Lung (tissue), 12 donors: ENCODE measurements around the gene LDLRAD4. TPM values are rescaled to one million over a fixed set of nuclear protein-coding genes. Genes with fewer than 3 reads are reported as not detected.

Experiments used
- ATAC-seq: fragments of 200-7000 bp; cut with Tn5 transposase; one replicate; pipeline ENCODE4 v1.9.1; 2020; ENCODE audit warnings: moderate number of reproducible peaks; ENCODE audit not compliant: insufficient read depth, low FRiP score
- DNase-seq, 3 donors: peaks; one replicate each; pipeline ENCODE4 v3.0.0-alpha.2; 2013 to 2017
- H3K27ac ChIP-seq, 2 donors: one replicate each; pipeline ENCODE4 v1.5.1; 2013; ENCODE audit warnings: mild to moderate bottlenecking in 2 of 2, moderate library complexity in 2 of 2, control low read depth in 1 of 2, inconsistent platforms in 1 of 2, low read depth in 1 of 2, low read length in 1 of 2
- H3K27me3 ChIP-seq, 3 donors: one replicate each; pipeline ENCODE4 v1.5.1; 2013; ENCODE audit warnings: low read length in 2 of 3; ENCODE audit not compliant: control insufficient read depth in 3 of 3, insufficient read depth in 3 of 3
- H3K36me3 ChIP-seq, 4 donors: one replicate each; pipeline ENCODE4 v1.5.1; 2013; ENCODE audit warnings: low read length in 4 of 4, mild to moderate bottlenecking in 1 of 4, moderate library complexity in 1 of 4; ENCODE audit not compliant: control insufficient read depth in 4 of 4, insufficient read depth in 4 of 4
- H3K4me1 ChIP-seq, 5 donors: one replicate each; pipeline ENCODE4 v1.5.1; 2013; ENCODE audit warnings: low read length in 5 of 5, mild to moderate bottlenecking in 2 of 5, moderate library complexity in 1 of 5; ENCODE audit not compliant: control insufficient read depth in 5 of 5, insufficient read depth in 5 of 5
- H3K4me3 ChIP-seq: one replicate; pipeline ENCODE4 v1.5.1; 2013; ENCODE audit warnings: mild to moderate bottlenecking, control low read depth, moderate library complexity
- H3K9ac ChIP-seq, 2 donors: one replicate each; pipeline ENCODE4 v1.5.1; 2013; ENCODE audit warnings: low read length in 2 of 2, control low read depth in 1 of 2; ENCODE audit not compliant: insufficient read depth in 1 of 2
- H3K9me3 ChIP-seq, 4 donors: one replicate each; pipeline ENCODE4 v1.5.1; 2013; ENCODE audit warnings: low read length in 3 of 4, mild to moderate bottlenecking in 1 of 4, moderate library complexity in 1 of 4; ENCODE audit not compliant: control insufficient read depth in 4 of 4, insufficient read depth in 3 of 4
- WGBS, 2 donors: extraction: QIAGEN DNeasy Blood & Tissue Kit; methylation state at CpG; one replicate each; pipeline ENCODE4 v1.1.7; 2013; 5-methylcytosine and 5-hydroxymethylcytosine counted together
- polyA plus RNA-seq, 2 donors: library from polyadenylated mRNA; stranded (reverse); fragments of 200-250 nt; gene quantifications; one replicate each; pipeline ENCODE4 v1.2.1, GENCODE V29; 2013
- total RNA-seq, 2 donors: library from RNA; depleted of rRNA in 1 of 2; stranded (reverse); fragments of >200 nt in 1 of 2; gene quantifications; one replicate each; pipeline ENCODE4 v1.2.1, GENCODE V29; 2014 to 2021
- TF ChIP-seq, protein P1 (sequence below): IDR thresholded peaks from 2 replicates; pipeline ENCODE4 v1.5.1; 2012; ENCODE audit warnings: mild to moderate bottlenecking; ENCODE audit errors: control extremely low read depth, extremely low read depth
- donor health status: control.
- donor health status: control.
- donor health status: Bipolar disorder and iron deficiency.
- donor health status: healthy.
- donor health status: DM: yes; HTN: yes; CAD: no.

Gene LDLRAD4
- total and polyA plus RNA-seq, 4 donors = 3.2 to 62.4 (median 19.9) TPM

DNA sequence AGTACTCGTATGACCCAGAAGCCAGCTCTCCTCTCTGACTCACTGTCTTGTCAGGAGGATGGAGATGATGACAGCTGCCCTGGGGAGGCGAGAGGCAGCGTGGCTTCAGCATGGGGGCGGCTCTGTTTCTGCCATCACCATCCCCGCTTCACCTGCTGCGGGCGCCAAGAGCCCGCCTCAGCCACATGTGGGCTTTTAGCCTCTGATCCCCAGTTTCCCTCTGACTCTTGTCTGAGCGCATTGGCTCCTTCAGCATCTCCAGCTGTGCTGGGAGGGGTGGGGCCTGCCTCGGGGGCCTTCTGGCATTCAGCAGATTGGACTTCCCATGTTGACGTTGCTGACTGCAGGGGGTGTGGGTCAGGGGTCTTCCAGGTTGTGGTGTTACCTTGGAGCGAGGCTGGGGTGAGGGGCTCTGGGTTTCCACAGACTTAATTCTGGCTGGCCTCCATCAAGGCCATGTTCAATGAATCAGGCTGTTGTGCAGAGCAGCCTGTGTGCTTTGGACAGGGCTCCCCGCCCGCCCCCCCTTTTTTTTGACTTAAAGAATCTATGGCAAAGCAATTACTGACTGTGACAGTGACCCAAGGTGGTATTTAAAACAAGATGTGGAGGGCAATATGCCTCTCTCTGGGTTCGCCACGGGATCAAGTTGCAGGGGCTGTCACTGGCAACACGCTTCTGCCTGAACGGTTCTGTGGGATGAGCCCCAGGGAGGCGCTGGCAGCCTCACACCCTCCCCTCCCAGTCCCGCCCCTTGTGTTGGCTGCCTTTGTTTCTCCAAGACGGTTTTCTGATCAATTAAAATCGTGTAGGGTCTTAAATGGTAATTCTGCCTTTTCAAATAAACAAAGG lies 228.3 kb downstream of the LDLRAD4 start:
- Histone ChIP-seq H3K27ac (no peak overlapping the region), H3K4me1 (peaks cover 0 to 16% (median 8%) of the 10 kb centered on the region in 5 donors), H3K9ac (no peak overlapping the region), H3K9me3 (no peaks in the 10 kb centered on the region), H3K4me3 (no peak overlapping the region), H3K27me3 (peaks cover 0 to 10% (median 0%) of the 10 kb centered on the region in 3 donors), H3K36me3 (no peaks in the 10 kb centered on the region)
- ATAC-seq (no peak), DNase-seq (no peak)
- TF ChIP-seq, protein P1, sequence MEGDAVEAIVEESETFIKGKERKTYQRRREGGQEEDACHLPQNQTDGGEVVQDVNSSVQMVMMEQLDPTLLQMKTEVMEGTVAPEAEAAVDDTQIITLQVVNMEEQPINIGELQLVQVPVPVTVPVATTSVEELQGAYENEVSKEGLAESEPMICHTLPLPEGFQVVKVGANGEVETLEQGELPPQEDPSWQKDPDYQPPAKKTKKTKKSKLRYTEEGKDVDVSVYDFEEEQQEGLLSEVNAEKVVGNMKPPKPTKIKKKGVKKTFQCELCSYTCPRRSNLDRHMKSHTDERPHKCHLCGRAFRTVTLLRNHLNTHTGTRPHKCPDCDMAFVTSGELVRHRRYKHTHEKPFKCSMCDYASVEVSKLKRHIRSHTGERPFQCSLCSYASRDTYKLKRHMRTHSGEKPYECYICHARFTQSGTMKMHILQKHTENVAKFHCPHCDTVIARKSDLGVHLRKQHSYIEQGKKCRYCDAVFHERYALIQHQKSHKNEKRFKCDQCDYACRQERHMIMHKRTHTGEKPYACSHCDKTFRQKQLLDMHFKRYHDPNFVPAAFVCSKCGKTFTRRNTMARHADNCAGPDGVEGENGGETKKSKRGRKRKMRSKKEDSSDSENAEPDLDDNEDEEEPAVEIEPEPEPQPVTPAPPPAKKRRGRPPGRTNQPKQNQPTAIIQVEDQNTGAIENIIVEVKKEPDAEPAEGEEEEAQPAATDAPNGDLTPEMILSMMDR = no peak
- WGBS, 2 donors = 74 to 88% methylated on average over 22 of the region's 22 CpGs

DNA sequence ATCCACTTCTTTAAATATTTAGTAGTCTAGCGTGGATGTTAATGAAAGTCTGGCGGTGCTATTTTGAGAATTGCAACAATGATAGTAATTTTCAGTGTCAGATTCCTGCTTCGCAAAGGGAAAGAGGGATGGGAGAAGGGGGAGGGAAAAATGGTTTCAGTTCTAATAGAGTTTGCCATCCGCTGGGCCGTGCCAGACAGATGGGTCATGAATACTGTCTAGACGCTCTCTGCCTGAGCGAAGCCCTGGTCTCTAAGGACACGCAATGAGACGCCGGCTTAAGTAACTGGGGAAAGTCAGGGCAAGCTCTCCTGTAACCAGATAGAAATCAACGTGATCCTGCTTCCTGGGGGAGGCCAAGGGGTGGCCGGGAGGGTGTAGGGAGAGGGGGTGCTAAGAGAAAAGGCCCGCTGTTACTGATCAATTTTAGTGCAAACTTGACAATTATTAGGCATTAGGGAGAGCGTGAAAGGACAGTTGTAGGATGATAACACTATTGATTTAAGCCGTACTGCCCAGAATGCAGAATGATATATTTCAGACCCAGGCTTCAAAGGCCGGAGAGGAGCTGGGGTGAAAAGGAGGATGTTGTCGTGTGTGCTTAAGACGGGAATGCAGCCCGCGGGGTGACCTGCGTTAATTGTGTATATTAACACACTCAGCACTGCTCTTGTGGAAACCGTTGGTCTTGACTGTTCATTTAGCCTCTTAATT lies 229.2 kb downstream of the LDLRAD4 start:
- peaks cover 0 to 22% (median 8%) of the 10 kb centered on the region in 5 donors for H3K4me1 ChIP-seq
- TF ChIP-seq, protein P1 = no peak
- no peaks in the 10 kb centered on the region for H3K36me3 ChIP-seq
- no peak for ATAC-seq
- no peaks in the 10 kb centered on the region for H3K9me3 ChIP-seq
- H3K27ac ChIP-seq = no peak overlapping the region
- H3K4me3 ChIP-seq = no peak overlapping the region
- 46 to 68% methylated on average over 22 of the region's 22 CpGs for WGBS, 2 donors
- H3K9ac ChIP-seq = no peak overlapping the region
- peak; percentile 56 to 66 (median 59) for DNase-seq
- peaks cover 0 to 12% (median 0%) of the 10 kb centered on the region in 3 donors for H3K27me3 ChIP-seq

DNA sequence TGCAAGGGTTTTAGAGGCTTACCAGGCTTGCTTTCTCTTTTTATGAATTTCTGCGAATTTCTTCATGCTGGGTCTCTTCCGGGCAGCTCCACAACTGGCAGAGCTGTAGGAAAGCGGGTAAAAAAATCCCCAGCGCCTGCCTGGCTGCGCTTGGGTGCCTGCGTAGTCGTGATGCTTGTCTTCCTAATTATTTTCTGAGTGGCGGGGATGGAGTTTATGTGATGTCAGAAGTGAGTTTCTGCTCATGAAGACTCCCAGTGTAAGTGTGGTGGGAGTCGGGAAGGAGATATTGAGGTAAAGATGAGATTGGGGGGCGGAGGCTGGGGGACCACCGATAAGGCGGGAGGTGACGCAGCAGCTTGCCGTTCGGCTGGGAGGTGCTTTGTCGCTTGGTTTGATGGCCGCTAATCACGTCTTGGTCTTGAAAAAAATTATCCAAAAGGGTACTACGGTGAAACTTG lies 229.8 kb downstream of the LDLRAD4 start:
- no peak overlapping the region for H3K27ac ChIP-seq
- 83 to 91% methylated on average over 19 of the region's 19 CpGs for WGBS, 2 donors
- ATAC-seq = no peak

More for the DNA sequence above, 229.8 kb downstream of the LDLRAD4 start:
- H3K4me3 ChIP-seq = no peak overlapping the region
- peaks cover 0 to 22% (median 8%) of the 10 kb centered on the region in 5 donors for H3K4me1 ChIP-seq
- TF ChIP-seq, protein P1 = no peak
- no peak overlapping the region for H3K9ac ChIP-seq
- no peaks in the 10 kb centered on the region for H3K36me3 ChIP-seq
- H3K27me3 ChIP-seq = peaks cover 0 to 13% (median 0%) of the 10 kb centered on the region in 3 donors
- DNase-seq = no peak
- H3K9me3 ChIP-seq = no peaks in the 10 kb centered on the region
